ENCODE data around the gene FADS2. TPM values are rescaled to one million over a fixed set of nuclear protein-coding genes. Genes with fewer than 3 reads are reported as not detected.

The FADS2 gene
- total RNA-seq, 1 experiment from 2014 or later, result 17.1 TPM

DNA sequence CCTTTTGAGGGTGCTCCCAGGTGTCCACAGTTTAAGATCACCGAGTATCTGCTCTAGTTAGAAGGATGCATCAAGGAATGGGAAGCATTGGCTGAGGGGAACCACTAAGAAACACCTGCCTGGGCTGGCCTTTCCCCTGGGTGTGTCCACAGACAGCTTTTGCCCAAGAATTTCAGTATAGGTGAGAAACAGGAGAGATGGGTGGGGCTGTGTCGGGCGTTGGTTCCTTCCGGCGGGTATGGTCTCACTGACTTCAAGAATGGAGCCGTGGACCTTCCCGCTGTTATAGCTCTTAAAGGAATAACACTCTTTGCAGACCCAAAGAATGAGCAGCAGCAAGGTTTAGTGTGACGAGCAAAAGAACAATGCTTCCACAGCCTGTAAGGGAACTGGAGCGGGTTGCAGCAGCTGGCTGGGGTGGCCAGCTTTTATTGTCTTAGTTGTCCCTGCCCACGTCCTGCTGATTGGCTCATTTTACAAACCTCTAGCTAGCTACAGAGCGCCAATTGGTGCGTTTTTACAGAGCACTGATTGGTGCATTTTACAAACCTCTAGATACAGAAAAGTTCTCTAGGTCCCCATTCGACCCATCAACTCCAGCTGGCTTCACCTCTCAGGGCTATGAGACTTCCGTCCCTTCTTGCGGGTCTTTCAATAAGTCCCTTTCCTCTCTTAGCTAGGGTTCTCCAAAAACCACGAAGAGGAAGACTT, 13.7 kb upstream of the FADS2 start:
- ATAC-seq, result peak; percentile 29
- peak overlapping the region; percentile 85 to 89 for H3K4me3 ChIP-seq (replicated peaks in 1 of 2; ENCODE audit: low read depth in 1 of 2, low read length in 2 of 2)

DNA sequence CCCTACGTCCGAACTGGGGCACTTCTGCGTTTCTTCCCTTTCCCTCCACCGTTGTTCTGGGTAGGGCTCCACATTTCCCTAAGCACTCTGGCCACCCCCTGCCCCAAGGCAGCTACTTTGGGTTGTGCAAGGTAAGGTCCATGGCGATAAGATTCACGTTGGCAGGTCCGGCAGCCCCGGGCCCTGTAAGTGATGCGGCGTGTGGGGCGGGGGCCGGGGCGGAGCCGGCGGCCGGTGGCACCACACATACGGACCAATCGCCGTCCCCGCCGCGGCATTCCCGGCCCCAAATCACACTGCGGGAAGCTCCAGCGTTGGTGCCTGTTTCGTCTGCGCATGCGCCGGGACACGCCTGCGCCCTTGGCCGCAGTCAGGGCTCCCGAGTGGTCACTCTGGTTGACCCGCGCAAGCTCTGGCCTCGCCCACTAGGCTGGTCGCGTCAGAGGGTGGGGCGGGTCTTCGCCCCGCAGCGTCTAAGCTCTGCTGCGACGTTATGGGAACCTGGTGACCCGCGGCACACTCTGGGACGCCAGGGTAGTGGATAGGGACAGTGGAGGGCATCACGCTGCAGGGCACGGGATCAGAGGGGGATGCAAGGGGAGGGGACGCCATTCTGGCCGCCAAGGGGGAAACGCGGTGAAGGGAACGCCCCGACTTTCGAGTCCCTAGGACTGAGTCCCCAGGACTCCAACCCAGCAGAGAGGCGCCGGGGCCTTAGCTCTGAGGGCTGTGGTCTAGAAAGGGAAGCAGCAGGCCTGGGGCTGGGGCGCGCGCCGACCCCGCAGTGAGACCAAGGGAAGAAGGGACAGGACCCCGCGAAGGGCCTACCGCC, 12.9 kb upstream of the FADS2 start:
- peaks cover 21 to 45% of the 10 kb centered on the region in 2 experiments for H3K4me1 ChIP-seq (ENCODE audit: control insufficient read depth in 1 of 2, insufficient read depth in 2 of 2, low read length in 2 of 2)
- TF ChIP-seq POLR2A (IDR thresholded peaks at IDR 0.05; ENCODE audit: borderline replicate concordance, extremely low read depth, insufficient read depth, insufficient read length) (peak; percentile 49), POLR2AphosphoS5 (IDR thresholded peaks at IDR 0.05; ENCODE audit: low read depth, low read length) (peak; percentile 91), YY1 (IDR thresholded peaks at IDR 0.05; ENCODE audit: extremely low read depth, insufficient replicate concordance, low read depth, low read length) (peak; percentile 59), ZFX (IDR thresholded peaks at IDR 0.05) (peak; percentile 57; the same call in 1 of the 2 replicates), EGR1 (IDR thresholded peaks at IDR 0.05; ENCODE audit: low read depth) (no peak)
- peak overlapping the region; percentile 96 for H3K27ac ChIP-seq (ENCODE audit: low read depth, low read length)
- intact Hi-C loops (cut with micrococcal nuclease), result no loop called here
- peaks cover 9% of the 10 kb centered on the region for H3K79me2 ChIP-seq (ENCODE audit: insufficient read depth, low read length)
- CTCF ChIA-PET, result interaction anchor here (0.8 to 4.0 kb wide), 16 partner anchors 11 to 357 kb away, joined by 3 to 32 read pairs (median 4); no protein-coding TSS in a partner anchor
- H3K9me3 ChIP-seq (ENCODE audit: control insufficient read depth in 1 of 2, insufficient read depth in 1 of 2, low read depth in 1 of 2, low read length in 2 of 2), result no peaks in the 10 kb centered on the region
- H2AFZ ChIP-seq (ENCODE audit: low read depth, low read length, poor library complexity, severe bottlenecking), result no peak overlapping the region
- RAD21 ChIA-PET (ENCODE audit: low non-redundant PET in 1 of 2, low total read pairs in 2 of 2, uncharacterized antibody in 2 of 2, unreplicated experiment in 2 of 2), result interaction anchor here (0.6 to 1.4 kb wide), 2 partner anchors 293 to 306 kb away, joined by 3 to 6 read pairs; no protein-coding TSS in a partner anchor
- ATAC-seq, result peak; percentile 77
- peak overlapping the region; percentile 80 for H3K4me2 ChIP-seq (ENCODE audit: low read length)
- BruUV-seq (replicated peaks), result TSS peak; percentile 55
- no peaks in the 10 kb centered on the region for H3K27me3 ChIP-seq (ENCODE audit: insufficient read depth, low read length)
- H3K4me3 ChIP-seq (replicated peaks in 1 of 2; ENCODE audit: low read depth in 1 of 2, low read length in 2 of 2), result peak overlapping the region; percentile 85 to 89
- H3K36me3 ChIP-seq (ENCODE audit: control insufficient read depth in 1 of 2, insufficient read depth in 2 of 2, low read length in 2 of 2), result peaks cover 2 to 9% of the 10 kb centered on the region in 2 experiments; a peak in 2 of 4 replicates
- H3K9me2 ChIP-seq (ENCODE audit: insufficient read depth), result no peaks in the 10 kb centered on the region
- H3K9ac ChIP-seq (ENCODE audit: low read length), result peak overlapping the region; percentile 98
- POLR2A ChIA-PET, result interaction anchor here (0.6 to 3.5 kb wide), 21 partner anchors 9 to 1026 kb away, joined by 3 to 33 read pairs (median 5); partner anchors contain the start of genes FEN1, FTH1, STX5 and TMEM258
- no peaks in the 10 kb centered on the region for H4K20me1 ChIP-seq (ENCODE audit: insufficient read depth)
- DNase-seq (ENCODE audit: low read depth, low spot score), result peak; percentile 97

More for the DNA sequence above, 13.7 kb upstream of the FADS2 start:
- Histone ChIP-seq H3K36me3 (ENCODE audit: control insufficient read depth in 1 of 2, insufficient read depth in 2 of 2, low read length in 2 of 2) (peaks cover 2 to 9% of the 10 kb centered on the region in 2 experiments; a peak in 2 of 4 replicates), H3K27me3 (ENCODE audit: insufficient read depth, low read length) (no peaks in the 10 kb centered on the region), H3K27ac (ENCODE audit: low read depth, low read length) (peak overlapping the region; percentile 96), H3K9ac (ENCODE audit: low read length) (peak overlapping the region; percentile 98), H4K20me1 (ENCODE audit: insufficient read depth) (no peaks in the 10 kb centered on the region), H3K9me3 (ENCODE audit: control insufficient read depth in 1 of 2, insufficient read depth in 1 of 2, low read depth in 1 of 2, low read length in 2 of 2) (no peaks in the 10 kb centered on the region), H2AFZ (ENCODE audit: low read depth, low read length, poor library complexity, severe bottlenecking) (no peak overlapping the region), H3K79me2 (ENCODE audit: insufficient read depth, low read length) (peaks cover 9% of the 10 kb centered on the region), H3K4me2 (ENCODE audit: low read length) (peak overlapping the region; percentile 80), H3K9me2 (ENCODE audit: insufficient read depth) (no peaks in the 10 kb centered on the region), H3K4me1 (ENCODE audit: control insufficient read depth in 1 of 2, insufficient read depth in 2 of 2, low read length in 2 of 2) (peaks cover 13 to 38% of the 10 kb centered on the region in 2 experiments)
- TSS peak; percentile 57 for BruUV-seq (replicated peaks)
- POLR2A ChIA-PET, result interaction anchor here (0.6 to 3.5 kb wide), 20 partner anchors 9 to 1027 kb away, joined by 3 to 33 read pairs (median 6); partner anchors contain the start of genes FEN1, FTH1, STX5 and TMEM258
- TF ChIP-seq POLR2AphosphoS5 (IDR thresholded peaks at IDR 0.05; ENCODE audit: low read depth, low read length) (peak; percentile 83), POLR2A (IDR thresholded peaks at IDR 0.05; ENCODE audit: borderline replicate concordance, extremely low read depth, insufficient read depth, insufficient read length) (peak; percentile 78), RAD21 (IDR thresholded peaks at IDR 0.05; ENCODE audit: low read depth) (no peak)
- DNase-seq (ENCODE audit: low read depth, low spot score), result peak; percentile 67
- CTCF ChIA-PET, result interaction anchor here (0.8 to 4.0 kb wide), 14 partner anchors 10 to 358 kb away, joined by 3 to 32 read pairs (median 4); no protein-coding TSS in a partner anchor
- RAD21 ChIA-PET (ENCODE audit: low non-redundant PET in 1 of 2, low total read pairs in 2 of 2, uncharacterized antibody in 2 of 2, unreplicated experiment in 2 of 2), result interaction anchor here (0.6 to 1.4 kb wide), 2 partner anchors 294 to 307 kb away, joined by 3 to 6 read pairs; no protein-coding TSS in a partner anchor
- intact Hi-C loops (cut with micrococcal nuclease), result no loop called here

Measured in HCT116 (cell line).